OCI-LY3 (cell line): ENCODE results near the gene NFIA.

Experiments used
- H2AFZ ChIP-seq: fragments of 200-600, 300-600 bp; shearing (Covaris generic); 2 replicates; pipeline ENCODE4 v1.6.0; 2014; ENCODE audit warnings: antibody characterized with exemption, low read depth, low read length
- H3K27ac ChIP-seq: fragments of 200-600, 300-600 bp; sonication (generic); 2 replicates; pipeline ENCODE4 v1.5.1; 2014; ENCODE audit warnings: mild to moderate bottlenecking, low read length, moderate library complexity, mixed read lengths
- H3K27me3 ChIP-seq: fragments of 200-600, 300-600 bp; sonication (generic); 2 replicates; pipeline ENCODE4 v1.6.1; 2014; ENCODE audit warnings: low read depth, low read length, mixed read lengths
- H3K36me3 ChIP-seq: fragments of 200-600, 300-600 bp; sonication (generic); replicated peaks from 2 replicates; pipeline ENCODE3; 2014; ENCODE audit warnings: low read depth, low read length, mixed read lengths
- H3K4me1 ChIP-seq: fragments of 300-600, 200-600 bp; sonication (generic); 2 replicates; pipeline ENCODE4 v1.6.1; 2014; ENCODE audit warnings: low read length, mixed read lengths
- H3K4me2 ChIP-seq: fragments of 200-600, 300-600 bp; sonication (generic); 2 replicates; pipeline ENCODE4 v1.6.1; 2014; ENCODE audit warnings: low read length, mixed read lengths
- H3K4me3 ChIP-seq: fragments of 300-600, 200-600 bp; sonication (generic); 2 replicates; pipeline ENCODE4 v1.5.1; 2014; ENCODE audit warnings: antibody characterized with exemption, mild to moderate bottlenecking, low read length, moderate library complexity
- H3K79me2 ChIP-seq: fragments of 300-600, 200-600 bp; shearing (Covaris generic); 2 replicates; pipeline ENCODE4 v1.6.1; 2014; ENCODE audit warnings: mild to moderate bottlenecking, low read length, mixed read lengths
- H3K9ac ChIP-seq: fragments of 300-600, 200-600 bp; shearing (Covaris generic); 2 replicates; pipeline ENCODE4 v1.6.0; 2014; ENCODE audit warnings: mild to moderate bottlenecking, low read length, moderate library complexity
- H3K9me3 ChIP-seq: fragments of 200-600, 300-600 bp; shearing (Covaris generic); 2 replicates; pipeline ENCODE4 v1.6.1; 2014; ENCODE audit warnings: low read length, mixed read lengths; ENCODE audit not compliant: insufficient read depth
- H4K20me1 ChIP-seq: fragments of 200-600, 300-600 bp; sonication (generic); 2 replicates; pipeline ENCODE4 v1.6.1; 2016; ENCODE audit warnings: low read length, mixed read lengths; ENCODE audit not compliant: insufficient read depth
- EZH2phosphoT487 ChIP-seq: fragments of 200-600 bp; shearing (Covaris generic); IDR thresholded peaks from 2 replicates; pipeline ENCODE4 v1.6.1; 2018; ENCODE audit warnings: antibody characterized with exemption, mixed run types, low read depth
- TF ChIP-seq, protein P1 (sequence below): fragments of 200-600, 300-600 bp; sonication (generic); IDR thresholded peaks from 2 replicates; pipeline ENCODE4 v1.5.1; 2014; ENCODE audit warnings: antibody characterized with exemption, low read length, low read depth

Gene NFIA

DNA sequence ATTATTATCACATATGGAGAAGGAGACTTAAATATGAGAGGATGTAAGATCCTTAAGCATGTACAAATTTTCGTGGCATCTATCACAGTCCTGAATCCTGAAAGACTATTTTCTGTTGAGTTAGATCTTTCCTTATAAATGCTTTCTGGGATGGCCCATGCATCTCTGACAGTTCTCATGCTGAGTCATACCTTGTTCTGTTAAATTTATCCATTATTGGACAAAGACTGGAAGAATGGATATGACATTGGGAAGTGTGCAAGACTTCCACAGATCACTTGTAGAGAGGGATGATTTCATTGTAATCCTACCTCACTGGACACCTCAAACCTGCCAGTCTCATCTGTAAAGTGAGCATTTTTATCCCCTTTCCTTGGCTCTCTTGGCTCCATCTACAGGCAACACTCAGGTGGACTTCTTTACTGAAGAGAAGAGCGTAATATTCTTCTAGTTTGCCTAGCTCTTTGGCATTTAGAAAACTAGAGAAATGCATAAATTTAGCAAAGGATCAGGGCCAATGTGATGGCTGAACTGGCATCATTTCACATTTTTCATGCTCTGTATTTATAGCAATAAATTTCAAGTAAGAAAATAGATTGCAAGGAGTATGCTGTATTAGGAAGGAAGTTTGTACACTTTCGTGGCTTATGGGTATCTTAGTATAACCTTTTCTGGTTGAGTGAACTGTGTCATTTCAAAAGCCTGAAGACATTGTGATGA, 128.2 kb downstream of the NFIA start:
- Histone ChIP-seq H3K4me3 (no peak overlapping the region), H3K79me2 (no peaks in the 10 kb centered on the region), H3K27ac (no peak overlapping the region), H3K9ac (no peak overlapping the region), H4K20me1 (no peaks in the 10 kb centered on the region), H3K27me3 (no peaks in the 10 kb centered on the region), H3K36me3 (no peaks in the 10 kb centered on the region), H3K9me3 (no peaks in the 10 kb centered on the region), H3K4me2 (no peak overlapping the region), H3K4me1 (no peaks in the 10 kb centered on the region), H2AFZ (no peak overlapping the region)
- TF ChIP-seq, protein P1, sequence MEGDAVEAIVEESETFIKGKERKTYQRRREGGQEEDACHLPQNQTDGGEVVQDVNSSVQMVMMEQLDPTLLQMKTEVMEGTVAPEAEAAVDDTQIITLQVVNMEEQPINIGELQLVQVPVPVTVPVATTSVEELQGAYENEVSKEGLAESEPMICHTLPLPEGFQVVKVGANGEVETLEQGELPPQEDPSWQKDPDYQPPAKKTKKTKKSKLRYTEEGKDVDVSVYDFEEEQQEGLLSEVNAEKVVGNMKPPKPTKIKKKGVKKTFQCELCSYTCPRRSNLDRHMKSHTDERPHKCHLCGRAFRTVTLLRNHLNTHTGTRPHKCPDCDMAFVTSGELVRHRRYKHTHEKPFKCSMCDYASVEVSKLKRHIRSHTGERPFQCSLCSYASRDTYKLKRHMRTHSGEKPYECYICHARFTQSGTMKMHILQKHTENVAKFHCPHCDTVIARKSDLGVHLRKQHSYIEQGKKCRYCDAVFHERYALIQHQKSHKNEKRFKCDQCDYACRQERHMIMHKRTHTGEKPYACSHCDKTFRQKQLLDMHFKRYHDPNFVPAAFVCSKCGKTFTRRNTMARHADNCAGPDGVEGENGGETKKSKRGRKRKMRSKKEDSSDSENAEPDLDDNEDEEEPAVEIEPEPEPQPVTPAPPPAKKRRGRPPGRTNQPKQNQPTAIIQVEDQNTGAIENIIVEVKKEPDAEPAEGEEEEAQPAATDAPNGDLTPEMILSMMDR, result no peak
- no peak for TF ChIP-seq EZH2phosphoT487

DNA sequence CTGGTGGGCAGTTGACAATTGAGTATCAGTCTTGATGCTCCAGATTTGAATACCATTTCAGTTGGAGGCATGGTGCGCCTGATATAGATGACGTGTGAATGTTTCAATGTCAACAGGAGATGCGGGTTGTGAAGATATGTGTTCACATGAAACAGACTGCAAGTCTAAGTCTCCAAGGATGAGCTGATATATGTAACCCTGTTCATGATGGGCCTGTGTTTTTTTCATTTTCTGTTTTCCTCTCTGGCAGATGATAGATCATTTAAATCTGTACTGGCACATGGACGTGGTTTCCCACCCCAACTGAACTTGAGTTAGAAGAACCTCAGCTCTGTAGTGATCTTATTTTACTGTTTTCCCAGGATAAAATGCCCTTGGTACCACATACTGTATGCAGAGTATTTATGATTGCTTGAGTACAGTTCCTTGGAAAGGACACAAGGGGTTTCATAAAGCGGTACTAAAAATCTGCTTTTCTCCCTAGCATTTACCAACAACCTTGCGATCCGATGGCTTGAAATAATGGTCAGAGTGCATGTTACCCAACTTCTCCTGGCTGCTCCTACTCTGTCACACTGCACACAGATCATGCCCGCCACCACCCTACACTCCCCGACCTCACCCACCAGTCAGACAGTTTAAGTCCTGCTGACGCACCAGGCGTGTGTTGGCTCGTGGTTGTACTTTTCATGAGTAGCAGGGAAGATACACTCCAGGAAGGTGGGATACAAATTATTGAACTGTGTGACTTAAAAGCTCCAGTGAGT, 131.1 kb downstream of the NFIA start:
- Histone ChIP-seq H3K27me3 (no peaks in the 10 kb centered on the region), H3K4me3 (no peak overlapping the region), H3K4me1 (no peaks in the 10 kb centered on the region), H4K20me1 (no peaks in the 10 kb centered on the region), H2AFZ (no peak overlapping the region), H3K4me2 (no peak overlapping the region), H3K9ac (no peak overlapping the region), H3K36me3 (no peaks in the 10 kb centered on the region), H3K9me3 (no peaks in the 10 kb centered on the region), H3K27ac (no peak overlapping the region), H3K79me2 (no peaks in the 10 kb centered on the region)
- no peak for TF ChIP-seq EZH2phosphoT487
- TF ChIP-seq, protein P1, result no peak

DNA sequence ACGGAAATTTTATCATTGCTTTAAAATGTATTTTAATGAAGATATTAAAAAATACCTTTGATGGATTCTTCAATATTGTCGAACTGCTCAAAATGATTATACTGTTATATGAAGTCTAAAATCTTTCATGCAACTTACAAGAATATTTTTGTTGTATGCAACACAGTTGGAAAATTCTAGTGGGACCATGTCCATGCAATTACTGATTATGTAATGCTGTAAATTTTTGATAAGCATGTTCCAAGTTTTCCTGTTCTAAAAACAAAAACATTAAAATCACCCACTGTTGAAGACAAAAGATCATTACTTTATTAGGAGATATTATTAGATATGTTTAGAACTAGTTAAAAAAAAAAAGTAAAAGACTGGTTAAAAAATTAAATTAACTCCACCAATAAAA, 132.8 kb downstream of the NFIA start:
- no peak overlapping the region for H3K9ac ChIP-seq
- H2AFZ ChIP-seq, result no peak overlapping the region
- no peak overlapping the region for H3K4me3 ChIP-seq
- no peaks in the 10 kb centered on the region for H3K9me3 ChIP-seq
- TF ChIP-seq, protein P1, result no peak
- no peak for TF ChIP-seq EZH2phosphoT487
- no peaks in the 10 kb centered on the region for H4K20me1 ChIP-seq
- no peak overlapping the region for H3K27ac ChIP-seq
- no peaks in the 10 kb centered on the region for H3K79me2 ChIP-seq
- no peaks in the 10 kb centered on the region for H3K4me1 ChIP-seq
- no peaks in the 10 kb centered on the region for H3K27me3 ChIP-seq
- H3K4me2 ChIP-seq, result no peak overlapping the region
- H3K36me3 ChIP-seq, result no peaks in the 10 kb centered on the region

DNA sequence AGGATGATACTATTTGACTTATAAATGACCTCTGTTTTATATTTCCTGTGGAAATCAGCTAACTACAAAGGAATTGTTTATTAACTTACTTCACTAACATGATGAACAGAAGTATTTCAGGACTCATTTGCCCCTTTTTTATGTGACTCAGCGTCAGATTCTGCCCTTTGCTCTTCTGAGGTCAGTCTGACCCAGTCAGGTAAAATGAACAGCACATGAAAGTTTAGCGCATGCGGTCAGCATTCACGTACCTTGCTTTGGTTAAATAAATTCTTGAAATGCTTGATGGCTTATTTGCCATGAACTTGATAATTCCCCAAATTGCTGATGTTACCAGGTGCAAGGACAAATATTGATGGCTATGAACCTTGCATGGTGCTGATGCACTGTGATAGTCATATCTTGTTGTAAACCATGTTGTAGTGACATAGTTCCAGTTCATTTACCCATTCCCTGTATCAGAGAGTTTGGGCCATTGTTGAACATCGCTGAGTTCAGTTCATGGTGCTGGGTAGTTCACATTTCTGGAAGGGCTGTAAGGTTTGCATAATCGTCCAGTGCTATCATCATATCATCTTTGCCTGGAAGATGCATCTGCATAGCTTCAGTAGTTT, 133.4 kb downstream of the NFIA start:
- Histone ChIP-seq H2AFZ (no peak overlapping the region), H3K36me3 (no peaks in the 10 kb centered on the region), H3K9ac (no peak overlapping the region), H3K4me1 (no peaks in the 10 kb centered on the region), H4K20me1 (no peaks in the 10 kb centered on the region), H3K9me3 (no peaks in the 10 kb centered on the region), H3K4me3 (no peak overlapping the region), H3K79me2 (no peaks in the 10 kb centered on the region), H3K27me3 (no peaks in the 10 kb centered on the region), H3K27ac (no peak overlapping the region), H3K4me2 (no peak overlapping the region)
- TF ChIP-seq EZH2phosphoT487, result no peak
- TF ChIP-seq, protein P1, result no peak
